Measurements from ENCODE around the gene RANBP9. TPM values are rescaled to one million over a fixed set of nuclear protein-coding genes. Genes with fewer than 3 reads are reported as not detected.

The RANBP9 gene
- total RNA-seq, 1 donor from 2014 or later: 44.8 TPM

DNA sequence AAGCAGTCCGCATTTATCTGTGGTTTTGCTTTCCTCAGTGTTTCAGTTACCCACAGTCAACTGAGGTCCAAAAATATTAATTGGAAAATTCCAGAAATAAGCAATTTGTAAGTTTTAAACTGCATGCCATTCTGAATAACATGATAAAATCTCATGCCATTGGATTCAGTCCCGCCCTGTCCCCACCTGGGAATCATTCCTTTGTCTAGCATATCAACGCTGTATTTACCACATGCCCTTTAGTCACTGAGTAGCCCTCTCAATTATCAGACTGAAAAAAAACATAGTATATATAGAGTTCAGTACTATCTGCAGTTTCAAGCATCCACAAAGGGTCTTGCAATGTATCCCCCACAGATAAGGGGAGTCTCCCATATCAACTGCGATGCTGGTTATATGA lies 17.1 kb downstream of the RANBP9 start:
- no peak overlapping the region for H3K4me3 ChIP-seq
- TF ChIP-seq EZH2phosphoT487 (IDR thresholded peaks at IDR 0.05) (no peak), EZH2 (IDR thresholded peaks at IDR 0.05) (no peak)
- TF ChIP-seq, protein P1, sequence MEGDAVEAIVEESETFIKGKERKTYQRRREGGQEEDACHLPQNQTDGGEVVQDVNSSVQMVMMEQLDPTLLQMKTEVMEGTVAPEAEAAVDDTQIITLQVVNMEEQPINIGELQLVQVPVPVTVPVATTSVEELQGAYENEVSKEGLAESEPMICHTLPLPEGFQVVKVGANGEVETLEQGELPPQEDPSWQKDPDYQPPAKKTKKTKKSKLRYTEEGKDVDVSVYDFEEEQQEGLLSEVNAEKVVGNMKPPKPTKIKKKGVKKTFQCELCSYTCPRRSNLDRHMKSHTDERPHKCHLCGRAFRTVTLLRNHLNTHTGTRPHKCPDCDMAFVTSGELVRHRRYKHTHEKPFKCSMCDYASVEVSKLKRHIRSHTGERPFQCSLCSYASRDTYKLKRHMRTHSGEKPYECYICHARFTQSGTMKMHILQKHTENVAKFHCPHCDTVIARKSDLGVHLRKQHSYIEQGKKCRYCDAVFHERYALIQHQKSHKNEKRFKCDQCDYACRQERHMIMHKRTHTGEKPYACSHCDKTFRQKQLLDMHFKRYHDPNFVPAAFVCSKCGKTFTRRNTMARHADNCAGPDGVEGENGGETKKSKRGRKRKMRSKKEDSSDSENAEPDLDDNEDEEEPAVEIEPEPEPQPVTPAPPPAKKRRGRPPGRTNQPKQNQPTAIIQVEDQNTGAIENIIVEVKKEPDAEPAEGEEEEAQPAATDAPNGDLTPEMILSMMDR (IDR thresholded peaks at IDR 0.05): no peak
- Mint-ChIP-seq H3K4me3 (no peak overlapping the region), H3K27ac (no peak overlapping the region), H3K9me3 (no peaks in the 10 kb centered on the region), H3K27me3 (ENCODE audit: insufficient read depth, low read depth) (no peaks in the 10 kb centered on the region), H3K4me1 (no peaks in the 10 kb centered on the region), H3K36me3 (peaks cover 24% of the 10 kb centered on the region)
- no peak overlapping the region for H3K4me2 ChIP-seq
- no peak overlapping the region for H3K27ac ChIP-seq
- H4K20me1 ChIP-seq (ENCODE audit: low read depth): peaks cover 7% of the 10 kb centered on the region
- no peak overlapping the region for H2AFZ ChIP-seq (replicated peaks)
- H3K36me3 ChIP-seq: no peaks in the 10 kb centered on the region
- H3K79me2 ChIP-seq (ENCODE audit: low read depth): peaks cover 88% of the 10 kb centered on the region
- no peaks in the 10 kb centered on the region for H3F3A ChIP-seq (ENCODE audit: low read depth)
- peaks cover 14% of the 10 kb centered on the region for H3K4me1 ChIP-seq
- H3K27me3 ChIP-seq: no peaks in the 10 kb centered on the region
- no peaks in the 10 kb centered on the region for H3K9me3 ChIP-seq (ENCODE audit: low read depth)
- no peak for DNase-seq (ENCODE audit: low spot score)
- H3K9ac ChIP-seq: no peak overlapping the region

GRCh38 chr6:13689511-13690256 lies 22.0 kb downstream of the RANBP9 start:
- Mint-ChIP-seq H3K27ac (no peak overlapping the region), H3K27me3 (ENCODE audit: insufficient read depth, low read depth) (peaks cover 2% of the 10 kb centered on the region), H3K4me3 (no peak overlapping the region), H3K36me3 (peaks cover 16% of the 10 kb centered on the region), H3K4me1 (no peaks in the 10 kb centered on the region), H3K9me3 (no peaks in the 10 kb centered on the region)
- no peak overlapping the region for H3K9ac ChIP-seq
- H3K27ac ChIP-seq: no peak overlapping the region
- no peak overlapping the region for H2AFZ ChIP-seq (replicated peaks)
- H3K9me3 ChIP-seq (ENCODE audit: low read depth): no peaks in the 10 kb centered on the region
- peaks cover 5% of the 10 kb centered on the region for H4K20me1 ChIP-seq (ENCODE audit: low read depth)
- no peaks in the 10 kb centered on the region for H3K4me1 ChIP-seq
- H3K4me2 ChIP-seq: no peak overlapping the region
- no peak overlapping the region for H3K4me3 ChIP-seq
- peaks cover 84% of the 10 kb centered on the region for H3K79me2 ChIP-seq (ENCODE audit: low read depth)
- no peak for TF ChIP-seq EZH2phosphoT487 (IDR thresholded peaks at IDR 0.05)
- TF ChIP-seq EZH2 (IDR thresholded peaks at IDR 0.05): no peak
- TF ChIP-seq, protein P1 (IDR thresholded peaks at IDR 0.05): no peak
- no peaks in the 10 kb centered on the region for H3F3A ChIP-seq (ENCODE audit: low read depth)
- DNase-seq (ENCODE audit: low spot score): no peak
- no peaks in the 10 kb centered on the region for H3K36me3 ChIP-seq
- H3K27me3 ChIP-seq: no peaks in the 10 kb centered on the region

- no peaks in the 10 kb centered on the region for H3K4me1 ChIP-seq
- no peak overlapping the region for H3K9ac ChIP-seq
- no peak overlapping the region for H3K27ac ChIP-seq
- Mint-ChIP-seq H3K36me3 (peaks cover 16% of the 10 kb centered on the region), H3K4me3 (no peak overlapping the region), H3K27ac (no peak overlapping the region), H3K9me3 (no peaks in the 10 kb centered on the region), H3K27me3 (ENCODE audit: insufficient read depth, low read depth) (peaks cover 2% of the 10 kb centered on the region), H3K4me1 (no peaks in the 10 kb centered on the region)
- TF ChIP-seq, protein P1 (IDR thresholded peaks at IDR 0.05): no peak
- H2AFZ ChIP-seq (replicated peaks): no peak overlapping the region
- no peak overlapping the region for H3K4me2 ChIP-seq
- H3K27me3 ChIP-seq: no peaks in the 10 kb centered on the region
- H3F3A ChIP-seq (ENCODE audit: low read depth): no peaks in the 10 kb centered on the region
- no peaks in the 10 kb centered on the region for H3K9me3 ChIP-seq (ENCODE audit: low read depth)
- no peak overlapping the region for H3K4me3 ChIP-seq
- no peaks in the 10 kb centered on the region for H3K36me3 ChIP-seq
- H3K79me2 ChIP-seq (ENCODE audit: low read depth): peaks cover 90% of the 10 kb centered on the region
- DNase-seq (ENCODE audit: low spot score): no peak
- peaks cover 12% of the 10 kb centered on the region for H4K20me1 ChIP-seq (ENCODE audit: low read depth)
These were observed 22.9 kb downstream of the RANBP9 start for GRCh38 chr6:13688692-13689196.

Data from neural progenitor cell (in vitro differentiated cells).